ENCODE measurements around the gene CYP26C1. TPM values are rescaled to one million over a fixed set of nuclear protein-coding genes. Genes with fewer than 3 reads are reported as not detected.

CYP26C1 gene
- total RNA-seq, 1 experiment from 2014 or later, result not detected

DNA sequence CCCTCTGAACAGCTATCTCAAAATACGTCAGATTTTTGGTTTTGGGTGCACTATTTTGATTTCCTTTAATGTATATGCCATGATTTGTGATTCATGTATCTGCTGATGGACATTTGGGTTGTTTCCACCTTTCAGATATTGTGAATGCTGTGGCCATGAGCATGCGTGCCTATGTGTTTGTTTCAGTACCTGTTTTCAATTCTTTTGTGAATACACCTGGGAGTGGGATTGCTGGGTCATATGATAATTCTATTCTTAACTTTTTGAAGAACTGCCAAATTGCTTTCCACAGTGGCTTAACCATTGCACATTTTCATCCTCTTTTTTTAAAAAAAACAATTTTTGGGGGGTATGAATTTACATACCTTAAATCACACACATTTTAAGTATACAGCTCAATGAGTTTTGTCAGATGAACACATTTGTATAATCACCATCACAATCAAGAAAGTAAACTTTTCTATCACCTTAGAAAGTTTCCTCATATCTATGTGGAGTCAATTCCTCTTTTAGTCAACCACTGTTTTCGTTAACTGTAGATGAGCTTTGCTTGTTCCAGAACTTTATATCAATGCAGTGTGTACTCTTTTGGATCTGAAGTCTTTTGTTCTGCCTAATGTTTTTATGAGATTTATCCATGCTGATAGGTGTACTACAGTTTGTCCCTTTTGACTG lies 50.0 kb downstream of the CYP26C1 start:
- no peak for DNase-seq (ENCODE audit: low read depth)

DNA sequence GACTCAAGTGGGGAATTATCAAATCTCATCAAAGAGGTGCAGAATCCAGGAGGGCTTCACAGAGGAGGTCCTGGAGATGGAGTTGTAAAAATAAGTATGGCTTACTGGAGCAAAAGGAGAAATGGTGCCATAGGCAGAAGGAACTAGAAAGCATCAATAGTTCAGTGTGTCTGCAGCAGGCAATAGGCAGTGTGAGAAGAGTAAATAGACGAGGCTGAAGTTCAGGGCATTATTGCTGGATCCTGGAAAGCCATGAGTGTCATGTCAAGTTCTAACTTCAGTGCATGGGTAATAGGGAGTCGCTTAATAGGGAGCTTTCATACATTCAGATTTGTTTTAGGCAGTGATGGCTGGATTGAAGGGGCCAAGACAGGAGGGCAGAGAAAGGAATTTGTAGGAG lies 52.4 kb downstream of the CYP26C1 start:
- no peak for DNase-seq (ENCODE audit: low read depth)

DNA sequence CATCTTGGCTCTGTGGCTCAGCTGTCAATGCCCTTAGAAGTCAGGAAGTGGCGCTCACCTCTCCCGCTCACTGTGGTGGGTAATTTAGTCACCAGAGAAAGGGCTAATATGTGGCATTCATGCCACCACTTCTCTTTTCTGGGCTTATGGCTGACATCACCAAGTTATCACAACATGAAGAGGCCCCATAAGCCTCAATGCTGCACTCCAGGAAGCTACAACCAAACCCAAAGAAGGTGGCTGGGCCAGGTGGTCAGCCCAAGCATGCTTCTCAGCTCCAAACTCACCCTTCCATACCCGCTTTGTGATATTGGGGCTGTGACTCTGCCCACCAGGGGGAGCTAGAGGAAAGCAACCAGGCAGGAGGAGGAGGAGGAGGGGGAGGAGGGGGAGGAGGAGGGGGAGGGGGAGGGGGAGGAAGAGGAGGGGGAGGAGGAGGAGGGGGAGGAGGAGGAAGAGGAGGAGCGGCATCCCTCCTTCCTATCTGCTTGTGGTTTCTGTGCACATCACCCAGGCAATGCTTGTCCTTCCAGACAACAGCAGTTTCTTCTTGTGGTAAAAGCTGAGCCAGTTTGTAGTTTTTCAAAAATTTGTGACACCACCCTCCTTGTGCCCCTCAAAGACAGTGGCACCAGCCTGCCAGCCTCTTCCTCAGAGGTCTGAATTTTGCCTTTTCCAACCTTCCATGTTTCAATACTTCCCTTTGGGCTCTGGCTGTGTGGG lies 55.2 kb downstream of the CYP26C1 start:
- peak; percentile 53 for DNase-seq (ENCODE audit: low read depth)

Other genes starting within 250 kb of the CYP26C1 start
- 1.9 and 4.3 TPM in 2 replicates for gene EXOC6, start 212.3 kb upstream of the CYP26C1 start, total RNA-seq (2014; rRNA removed)
- 0.11 TPM in 1 of 2 replicates, not detected in the other for gene CYP26A1, start 13.1 kb downstream of the CYP26C1 start, total RNA-seq (2014; rRNA removed)